Nephron progenitor cell (in vitro differentiated cells): ENCODE results near the gene SHC2.

Source experiments
- DNase-seq: peaks from one replicate; pipeline ENCODE4 v3.0.0; 2021
- H3K27ac Mint-ChIP-seq: 2 replicates; pipeline ENCODE4 v1.8.0; 2021; ENCODE audit warnings: mild to moderate bottlenecking, moderate library complexity, mixed read lengths
- H3K27me3 Mint-ChIP-seq: 2 replicates; pipeline ENCODE4 v1.8.0; 2021; ENCODE audit warnings: mild to moderate bottlenecking, low read depth, mixed read lengths; ENCODE audit not compliant: poor library complexity
- H3K36me3 Mint-ChIP-seq: 2 replicates; pipeline ENCODE4 v1.8.0; 2021; ENCODE audit warnings: low read depth, mixed read lengths
- H3K4me1 Mint-ChIP-seq: 2 replicates; pipeline ENCODE4 v1.8.0; 2021; ENCODE audit warnings: mixed read lengths
- H3K4me3 Mint-ChIP-seq: 2 replicates; pipeline ENCODE4 v1.8.0; 2021; ENCODE audit warnings: mild to moderate bottlenecking, moderate library complexity, mixed read lengths
- H3K9me3 Mint-ChIP-seq: 2 replicates; pipeline ENCODE4 v1.8.0; 2021; ENCODE audit warnings: mild to moderate bottlenecking, moderate library complexity, mixed read lengths
- CTCF ChIP-seq: fragments of 200-600 bp; sonication (generic); IDR thresholded peaks from 2 replicates; pipeline ENCODE4 v1.5.0; 2021; ENCODE audit warnings: antibody characterized with exemption

SHC2 gene

GRCh38 chr19:460877-461720, at the start of gene SHC2:
SHC2 (minus strand) TSS chr19:461033; CDS start chr19:460996, 37 bp downstream.
- TF ChIP-seq CTCF: no peak
- no peak within 1 kb of the TSS for H3K27ac Mint-ChIP-seq
- H3K4me1 Mint-ChIP-seq: peaks cover 9% of the 10 kb centered on the region
- H3K9me3 Mint-ChIP-seq: peaks cover 8% of the 10 kb centered on the region
- H3K27me3 Mint-ChIP-seq: peaks cover 17% of the 10 kb centered on the region
- H3K36me3 Mint-ChIP-seq: peaks cover 12% of the 10 kb centered on the region
- H3K4me3 Mint-ChIP-seq: peak within 1 kb of the TSS; percentile 87
- DNase-seq: peak; percentile 67

- Mint-ChIP-seq H3K27ac (peak overlapping the region; percentile 83), H3K4me1 (peaks cover 54% of the 10 kb centered on the region), H3K4me3 (peak overlapping the region; percentile 91), H3K36me3 (peaks cover 18% of the 10 kb centered on the region), H3K9me3 (no peaks in the 10 kb centered on the region), H3K27me3 (peaks cover 13% of the 10 kb centered on the region)
- no peak for DNase-seq
- TF ChIP-seq CTCF: no peak
Measured at GRCh38 chr19:508204-509150, 47.6 kb upstream of the SHC2 start.

- TF ChIP-seq CTCF: no peak
- Mint-ChIP-seq H3K27ac (peak within 1 kb of the TSS; percentile 100), H3K9me3 (no peaks in the 10 kb centered on the region), H3K4me3 (peak within 1 kb of the TSS; percentile 91), H3K36me3 (peaks cover 18% of the 10 kb centered on the region), H3K4me1 (peaks cover 51% of the 10 kb centered on the region), H3K27me3 (peaks cover 17% of the 10 kb centered on the region)
- DNase-seq: peak; percentile 87
Measured at GRCh38 chr19:507286-508203, 46.7 kb upstream of the SHC2 start, which contains the start of gene TPGS1. TPGS1 (plus strand) TSS chr19:507497; CDS start chr19:507507, 10 bp downstream.

- DNase-seq: peak; percentile 95
- Mint-ChIP-seq H3K36me3 (peaks cover 18% of the 10 kb centered on the region), H3K27me3 (peaks cover 24% of the 10 kb centered on the region), H3K9me3 (no peaks in the 10 kb centered on the region), H3K4me1 (peaks cover 45% of the 10 kb centered on the region), H3K27ac (peak overlapping the region; percentile 100), H3K4me3 (peak overlapping the region; percentile 91)
- TF ChIP-seq CTCF: peak; percentile 95
Measured at GRCh38 chr19:506404-507285, 45.8 kb upstream of the SHC2 start.
